Fibroblast of pulmonary artery (primary cell): ENCODE measurements around the gene KDM5A.
A peak's percentile ranks its signal among the peaks of the same experiment; 100 is the strongest.

Source experiments
- DNase-seq: peaks from one replicate; pipeline ENCODE4 v3.0.0-alpha.2; 2010; ENCODE audit warnings: low read depth
- H3K4me3 ChIP-seq: replicated peaks from 2 replicates; pipeline ENCODE4 v1.5.1; 2011; ENCODE audit warnings: low read depth, mild to moderate bottlenecking, control low read depth, low read length, moderate library complexity
- TF ChIP-seq, protein P1 (sequence below): IDR thresholded peaks from 2 replicates; pipeline ENCODE4 v1.5.1; 2011; ENCODE audit warnings: mild to moderate bottlenecking, control low read depth, low read length, inconsistent platforms; ENCODE audit errors: missing control alignments

KDM5A gene

DNA sequence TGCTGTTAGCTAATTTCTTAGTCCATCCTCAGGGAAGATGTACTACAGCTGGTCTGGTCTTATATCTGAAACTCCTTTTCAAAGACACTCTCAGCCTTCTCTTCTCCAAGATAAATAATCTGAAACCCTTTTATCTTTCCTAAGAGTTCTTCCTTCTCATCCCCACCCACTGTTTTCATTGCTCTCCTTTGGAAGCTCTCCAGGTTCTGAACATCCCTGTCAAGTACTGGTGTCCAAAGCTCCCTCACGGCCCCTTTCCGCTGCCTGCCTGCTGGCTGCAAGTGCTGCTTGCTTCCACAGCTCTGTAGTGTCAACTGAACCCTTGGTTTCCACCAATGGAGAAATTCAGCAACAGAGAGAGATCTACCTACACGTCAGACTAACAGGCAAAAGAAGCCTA lies 119.9 kb downstream of the KDM5A start:
- DNase-seq = no peak
- no peak overlapping the region for H3K4me3 ChIP-seq
- TF ChIP-seq, protein P1, sequence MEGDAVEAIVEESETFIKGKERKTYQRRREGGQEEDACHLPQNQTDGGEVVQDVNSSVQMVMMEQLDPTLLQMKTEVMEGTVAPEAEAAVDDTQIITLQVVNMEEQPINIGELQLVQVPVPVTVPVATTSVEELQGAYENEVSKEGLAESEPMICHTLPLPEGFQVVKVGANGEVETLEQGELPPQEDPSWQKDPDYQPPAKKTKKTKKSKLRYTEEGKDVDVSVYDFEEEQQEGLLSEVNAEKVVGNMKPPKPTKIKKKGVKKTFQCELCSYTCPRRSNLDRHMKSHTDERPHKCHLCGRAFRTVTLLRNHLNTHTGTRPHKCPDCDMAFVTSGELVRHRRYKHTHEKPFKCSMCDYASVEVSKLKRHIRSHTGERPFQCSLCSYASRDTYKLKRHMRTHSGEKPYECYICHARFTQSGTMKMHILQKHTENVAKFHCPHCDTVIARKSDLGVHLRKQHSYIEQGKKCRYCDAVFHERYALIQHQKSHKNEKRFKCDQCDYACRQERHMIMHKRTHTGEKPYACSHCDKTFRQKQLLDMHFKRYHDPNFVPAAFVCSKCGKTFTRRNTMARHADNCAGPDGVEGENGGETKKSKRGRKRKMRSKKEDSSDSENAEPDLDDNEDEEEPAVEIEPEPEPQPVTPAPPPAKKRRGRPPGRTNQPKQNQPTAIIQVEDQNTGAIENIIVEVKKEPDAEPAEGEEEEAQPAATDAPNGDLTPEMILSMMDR = no peak

DNA sequence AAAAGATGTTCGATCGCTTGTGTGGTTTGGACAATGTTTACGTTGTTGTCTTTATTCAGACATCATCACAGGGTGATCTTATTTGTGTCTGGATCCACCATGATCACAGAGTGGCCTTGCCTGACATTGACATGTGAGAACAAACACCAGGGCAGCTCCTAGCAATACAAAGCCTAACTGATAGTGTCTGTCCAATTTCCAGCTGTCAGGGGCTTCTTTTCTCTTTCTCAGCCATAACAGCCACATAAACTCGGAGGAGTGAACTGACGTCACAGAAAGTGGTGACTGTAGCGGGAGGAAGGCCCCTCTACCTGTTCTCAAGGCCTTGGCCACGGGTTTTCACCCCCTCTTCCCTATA lies 120.7 kb downstream of the KDM5A start:
- no peak for DNase-seq
- TF ChIP-seq, protein P1 = no peak
- H3K4me3 ChIP-seq = no peak overlapping the region

DNA sequence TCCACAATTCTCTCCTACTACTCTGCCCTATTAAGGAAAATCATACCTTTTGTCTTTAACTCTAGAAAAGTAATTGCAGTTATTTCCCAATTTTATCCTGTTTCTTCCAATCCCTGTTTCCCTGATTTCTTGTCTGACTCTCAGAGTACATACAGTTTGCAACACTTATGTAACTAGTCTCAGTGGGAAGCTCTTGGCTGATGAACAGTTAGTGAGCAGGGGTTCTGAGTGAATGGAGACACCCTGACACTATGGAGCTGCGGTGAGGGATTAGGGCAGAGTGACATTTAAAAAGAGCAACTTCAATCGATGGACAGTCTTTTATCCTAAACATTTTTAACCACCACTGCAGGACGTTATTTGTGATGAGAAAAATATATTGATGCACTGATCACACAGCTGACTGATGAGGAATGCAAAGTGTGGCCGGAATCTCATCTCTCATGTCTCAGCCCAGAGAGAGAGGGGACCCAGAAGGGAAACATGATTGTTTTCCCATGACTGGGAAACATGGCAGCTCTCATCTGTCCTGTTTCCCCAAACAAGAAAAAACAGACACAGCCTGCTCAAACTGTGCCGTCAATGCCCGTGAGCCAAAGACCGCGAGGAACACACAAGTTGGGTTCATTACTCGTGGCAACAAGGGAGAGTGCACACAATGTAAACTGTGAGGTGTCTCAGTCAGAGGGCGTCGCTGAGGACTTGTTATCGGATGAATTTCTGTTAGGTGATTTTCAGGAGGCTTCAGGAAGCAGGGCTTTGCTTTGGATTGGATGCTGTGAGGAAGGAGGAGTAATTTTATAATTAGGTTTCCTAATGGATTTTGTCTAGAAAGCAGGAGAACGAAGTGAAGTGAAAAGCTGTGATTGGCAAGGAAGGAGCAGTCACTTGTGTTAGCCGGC lies 121.3 kb downstream of the KDM5A start:
- no peak overlapping the region for H3K4me3 ChIP-seq
- DNase-seq = no peak
- TF ChIP-seq, protein P1 = no peak

DNA sequence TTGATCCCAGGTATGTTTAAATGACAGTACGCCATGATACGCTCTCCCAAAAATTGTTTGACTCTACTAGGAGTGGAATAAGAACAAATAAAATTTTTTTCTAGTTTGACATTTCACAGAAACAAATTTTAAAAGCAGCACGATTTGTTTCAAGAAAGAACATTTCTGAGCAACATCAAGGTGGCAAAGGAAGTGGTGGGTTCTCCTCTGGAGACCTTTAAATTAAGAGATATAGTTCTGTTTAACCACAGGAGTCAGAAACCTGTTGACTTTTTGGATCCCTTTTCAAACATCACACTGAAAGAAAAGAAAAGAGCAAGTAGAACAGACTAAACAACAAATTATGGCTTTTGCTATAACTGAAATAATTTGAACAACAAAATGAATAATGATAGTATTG lies 124.0 kb downstream of the KDM5A start:
- no peak overlapping the region for H3K4me3 ChIP-seq
- TF ChIP-seq, protein P1 = no peak
- DNase-seq = no peak

DNA sequence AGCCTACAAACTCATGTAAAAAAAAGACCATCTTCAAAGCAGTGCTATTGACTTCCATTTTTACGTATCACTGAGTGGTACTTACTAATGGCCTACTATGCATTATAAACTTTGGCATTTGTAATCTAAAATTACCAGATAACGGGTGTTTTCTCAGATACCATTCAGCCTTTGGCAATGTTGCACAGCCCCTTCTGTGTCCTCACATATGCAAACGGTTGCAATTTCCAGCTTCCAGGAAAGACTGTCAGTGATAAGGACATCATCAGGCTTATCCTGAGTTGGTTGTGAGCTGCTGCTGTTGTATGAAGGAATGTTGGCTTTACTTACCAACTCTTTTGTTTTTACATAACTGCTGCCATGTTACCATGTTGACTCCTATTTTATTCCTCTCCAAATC lies 124.9 kb downstream of the KDM5A start:
- no peak overlapping the region for H3K4me3 ChIP-seq
- peak; percentile 29 for DNase-seq
- TF ChIP-seq, protein P1 = no peak

DNA sequence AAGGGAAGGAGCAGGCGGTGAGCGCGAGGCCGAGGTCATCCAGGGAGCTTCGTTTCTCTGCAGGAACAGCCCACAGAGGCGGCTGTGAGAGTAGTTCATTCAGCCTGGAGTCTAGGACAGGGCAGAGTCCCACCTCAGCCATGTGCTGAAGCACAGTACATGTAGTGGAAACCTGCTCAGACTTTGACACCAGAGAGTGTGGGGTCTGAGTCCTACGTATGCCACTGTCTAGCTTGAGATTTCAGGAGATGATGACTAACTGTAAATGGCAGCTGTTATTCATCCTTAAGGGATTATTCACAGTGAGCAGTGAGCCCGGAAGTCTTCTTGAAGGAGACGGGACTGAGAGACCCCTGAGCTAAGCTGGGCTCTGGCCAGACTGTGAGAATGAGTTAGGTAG lies 125.5 kb downstream of the KDM5A start:
- H3K4me3 ChIP-seq = no peak overlapping the region
- DNase-seq = peak; percentile 28
- TF ChIP-seq, protein P1 = no peak

DNA sequence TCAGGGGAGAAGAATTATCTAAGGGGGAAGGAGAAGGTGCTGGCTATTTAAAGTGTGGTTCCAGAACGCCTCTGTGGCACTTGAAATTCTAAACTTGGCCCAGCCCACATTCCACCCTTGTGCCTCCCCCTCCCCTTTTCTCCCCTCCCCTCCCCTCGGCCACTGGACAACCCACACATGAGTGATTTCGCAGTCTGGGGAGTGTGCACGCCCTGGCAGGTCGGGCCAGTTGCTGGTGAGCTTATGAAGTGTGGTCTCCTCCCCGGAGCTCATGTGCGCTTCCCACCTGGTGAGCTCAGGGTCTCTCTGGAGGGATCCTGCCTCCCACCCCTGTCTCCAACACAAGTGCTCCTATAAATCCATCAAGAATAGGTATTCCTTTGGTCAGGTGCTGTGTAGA lies 126.3 kb downstream of the KDM5A start, which contains the start of gene SLC6A13:
Gene SLC6A13, minus strand, starts transcription at position 20 of the 400 bp plus-strand sequence. CDS start 2,784 bp downstream, outside the sequence.
- H3K4me3 ChIP-seq = no peak within 1 kb of the TSS
- TF ChIP-seq, protein P1 = no peak
- DNase-seq = no peak
